HL-60 (cell line): ENCODE measurements around the gene TMPRSS9.

Experiments
- DNase-seq, 2 experiments: peaks; one replicate each; pipeline ENCODE4 v3.0.0-alpha.2; 2010 to 2020; ENCODE audit warnings: low read depth in 1 of 2, low spot score in 1 of 2
- H3K27ac ChIP-seq: fragments of 250-450 bp; sonication (Bioruptor Pico); replicated peaks from 2 replicates; pipeline ENCODE4 v1.5.1; 2020; ENCODE audit warnings: mild to moderate bottlenecking, moderate library complexity
- H3K27me3 ChIP-seq: fragments of 250-450 bp; sonication (Bioruptor Pico); 2 replicates; pipeline ENCODE4 v1.5.1; 2021; ENCODE audit warnings: mild to moderate bottlenecking, moderate library complexity; ENCODE audit not compliant: insufficient read depth, poor library complexity, severe bottlenecking
- H3K4me3 ChIP-seq: replicated peaks from 2 replicates; pipeline ENCODE4 v1.5.1; 2011; ENCODE audit warnings: mild to moderate bottlenecking, control low read depth, low read length; ENCODE audit not compliant: insufficient read depth
- CTCF ChIP-seq: IDR thresholded peaks from one replicate; pipeline ENCODE4 v1.5.1; 2011; ENCODE audit warnings: low read length, control low read depth, inconsistent platforms; ENCODE audit not compliant: insufficient read depth
- GABPA ChIP-seq: IDR thresholded peaks from 2 replicates; pipeline ENCODE4 v1.6.1; 2012; ENCODE audit warnings: low read depth
- POLR2AphosphoS5 ChIP-seq: IDR thresholded peaks from 2 replicates; pipeline ENCODE4 v1.6.1; 2012; ENCODE audit warnings: low read depth
- REST ChIP-seq: IDR thresholded peaks from 2 replicates; pipeline ENCODE4 v1.6.1; 2012; ENCODE audit warnings: low read depth; ENCODE audit not compliant: insufficient replicate concordance
- SPI1 ChIP-seq: IDR thresholded peaks from 2 replicates; pipeline ENCODE4 v1.6.1; 2012; ENCODE audit warnings: low read depth, mild to moderate bottlenecking, borderline replicate concordance

TMPRSS9 gene

GRCh38 chr19:2353159-2353886 is 6.7 kb upstream of the TMPRSS9 start:
- no peak overlapping the region for H3K27ac ChIP-seq
- no peak for DNase-seq
- no peak overlapping the region for H3K4me3 ChIP-seq
- TF ChIP-seq CTCF (no peak), SPI1 (no peak), POLR2AphosphoS5 (no peak), REST (no peak)
- H3K27me3 ChIP-seq = no peaks in the 10 kb centered on the region

GRCh38 chr19:2353887-2354592 is 6.0 kb upstream of the TMPRSS9 start:
- Histone ChIP-seq H3K27ac (no peak overlapping the region), H3K4me3 (no peak overlapping the region), H3K27me3 (peaks cover 2% of the 10 kb centered on the region)
- no peak for TF ChIP-seq POLR2AphosphoS5
- TF ChIP-seq CTCF = no peak
- no peak for TF ChIP-seq SPI1
- no peak for TF ChIP-seq GABPA
- no peak for TF ChIP-seq REST
- DNase-seq = no peak

- Histone ChIP-seq H3K27me3 (peaks cover 6% of the 10 kb centered on the region), H3K27ac (no peak overlapping the region), H3K4me3 (no peak overlapping the region)
- DNase-seq = no peak
- TF ChIP-seq POLR2AphosphoS5 (no peak), GABPA (no peak), REST (no peak), SPI1 (no peak), CTCF (no peak)
Observed at GRCh38 chr19:2354670-2355069, 5.4 kb upstream of the TMPRSS9 start.
